IPS-NIHi11 (cell line): Measurements from ENCODE around the gene B4GALNT3.
"Not testable (repeated sequence)": the region's sequence is repeated elsewhere in the genome, so short reads cannot be mapped to it uniquely, and the experiment has no call there.

Source experiments
- DNase-seq: peaks from one replicate; pipeline ENCODE4 v3.0.0; 2012; ENCODE audit warnings: mixed read lengths, low spot score

The B4GALNT3 gene

GRCh38 chr12:459430-460258 is at the start of gene B4GALNT3:
B4GALNT3 (plus strand) TSS chr12:459939; CDS start chr12:460377, 438 bp downstream.
- peak; percentile 98 for DNase-seq

GRCh38 chr12:414859-415258 is 44.9 kb upstream of the B4GALNT3 start:
- no peak for DNase-seq

GRCh38 chr12:418432-418831 is 41.3 kb upstream of the B4GALNT3 start:
- no peak for DNase-seq

- no peak for DNase-seq
Observed at GRCh38 chr12:422526-422925, 37.2 kb upstream of the B4GALNT3 start.

GRCh38 chr12:435737-436136 is 24.0 kb upstream of the B4GALNT3 start:
- not testable (repeated sequence) for DNase-seq

GRCh38 chr12:442235-442884 is 17.4 kb upstream of the B4GALNT3 start:
- peak; percentile 80 for DNase-seq

GRCh38 chr12:447141-447540 is 12.6 kb upstream of the B4GALNT3 start:
- no peak for DNase-seq

- no peak for DNase-seq
Observed at GRCh38 chr12:449203-449602, 10.5 kb upstream of the B4GALNT3 start.

GRCh38 chr12:450438-450837 is 9.3 kb upstream of the B4GALNT3 start:
- no peak for DNase-seq

GRCh38 chr12:452667-453210 is 7.0 kb upstream of the B4GALNT3 start:
- DNase-seq: no peak

GRCh38 chr12:454833-455232 is 4.9 kb upstream of the B4GALNT3 start:
- no peak for DNase-seq

GRCh38 chr12:455821-456220 is 3.9 kb upstream of the B4GALNT3 start:
- DNase-seq: no peak

GRCh38 chr12:457676-458075 is 2.1 kb upstream of the B4GALNT3 start:
- DNase-seq: no peak

GRCh38 chr12:459050-459429 is 699 bp upstream of the B4GALNT3 start:
- no peak for DNase-seq

- DNase-seq: peak; percentile 59
Observed at GRCh38 chr12:460261-461230, 807 bp downstream of the B4GALNT3 start.

GRCh38 chr12:461425-461824 is 1.7 kb downstream of the B4GALNT3 start:
- no peak for DNase-seq

GRCh38 chr12:462936-463705 is 3.4 kb downstream of the B4GALNT3 start:
- no peak for DNase-seq

- peak; percentile 37 for DNase-seq
Observed at GRCh38 chr12:464484-465267, 4.9 kb downstream of the B4GALNT3 start.

- no peak for DNase-seq
Observed at GRCh38 chr12:466039-466438, 6.3 kb downstream of the B4GALNT3 start.

GRCh38 chr12:466762-467161 is 7.0 kb downstream of the B4GALNT3 start:
- DNase-seq: no peak
